ENCODE results near the gene ZSCAN30. TPM values are rescaled to one million over a fixed set of nuclear protein-coding genes. Genes with fewer than 3 reads are reported as not detected.
A peak's percentile ranks its signal among the peaks of the same experiment; 100 is the strongest.

The ZSCAN30 gene
- total and polyA plus RNA-seq, 2 donors (not counting 3 experiments of a cell fraction or from before 2014, with no cell fraction given), result 6.7 to 18.0 TPM

DNA sequence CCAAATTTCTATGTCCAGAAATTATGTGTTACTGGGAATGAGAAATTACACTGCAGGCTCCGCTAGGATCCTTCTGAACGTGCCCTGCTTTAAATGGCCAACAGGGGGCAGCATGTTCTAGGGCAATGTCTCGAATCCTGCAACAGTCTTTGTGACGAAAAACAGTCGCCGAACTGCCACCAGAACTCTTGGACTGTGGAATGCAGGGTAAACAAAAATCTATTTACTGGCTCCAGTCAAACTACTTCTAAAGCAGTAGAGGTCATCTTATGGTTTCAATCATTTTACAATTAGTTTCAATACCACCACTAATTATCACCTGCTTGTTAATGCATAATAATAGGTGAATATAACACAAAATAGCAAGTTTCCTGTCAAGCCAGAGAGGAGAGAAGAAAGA lies 59.0 kb downstream of the ZSCAN30 start:
- Histone ChIP-seq H3K9me1 (replicated peaks; ENCODE audit: control insufficient read depth, extremely low read depth, insufficient read depth, low read length) (no peaks in the 10 kb centered on the region), H4K20me1 (replicated peaks; ENCODE audit: control insufficient read depth, extremely low read depth, insufficient read depth, low read length) (no peaks in the 10 kb centered on the region), H3K9me3 (replicated peaks; ENCODE audit: control insufficient read depth, insufficient read depth, low read length) (no peaks in the 10 kb centered on the region), H3K4me3 (replicated peaks in 1 of 3; ENCODE audit: insufficient read depth in 1 of 3, low read depth in 1 of 3, low read length in 3 of 3) (no peak overlapping the region), H3K27me3 (ENCODE audit: control insufficient read depth in 2 of 2, insufficient read depth in 2 of 2, low read length in 2 of 2) (no peaks in the 10 kb centered on the region), H3K79me2 (ENCODE audit: control insufficient read depth, insufficient read depth, low read length) (no peaks in the 10 kb centered on the region), H3K36me3 (ENCODE audit: control insufficient read depth in 2 of 2, extremely low read depth in 1 of 2, insufficient read depth in 2 of 2, low read length in 2 of 2) (no peaks in the 10 kb centered on the region), H3K4me1 (ENCODE audit: control insufficient read depth, extremely low read depth, insufficient read depth, low read length) (no peaks in the 10 kb centered on the region), H3K4me2 (ENCODE audit: insufficient read depth, low read length) (peak overlapping the region; percentile 60), H3K9ac (replicated peaks; ENCODE audit: extremely low read depth, insufficient read depth, low read length) (no peak overlapping the region), H3K27ac (ENCODE audit: insufficient read depth, low read depth, low read length) (no peak overlapping the region), H2AFZ (ENCODE audit: low read depth, low read length) (peak overlapping the region; percentile 51)
- TF ChIP-seq CTCF (IDR thresholded peaks at IDR 0.05; ENCODE audit: extremely low read depth in 1 of 2, insufficient read depth in 1 of 2, low read depth in 1 of 2, low read length in 2 of 2) (peak; percentile 78 to 82), MYC (IDR thresholded peaks at IDR 0.05; ENCODE audit: low read depth, low read length) (no peak)
- ChIA-PET POLR2A (no interaction called here), CTCF (interaction anchor here (0.6 to 5.6 kb wide), 11 partner anchors 22 to 155 kb away, joined by 3 to 121 read pairs (median 5); partner anchors contain the start of gene ZNF24)
- dilution Hi-C loops (cut with MboI; ENCODE audit: extremely low pct_ligation_motif_present, low sequenced_read_pairs) (no loop called here), intact Hi-C loops (cut with micrococcal nuclease) (loop anchor here (1.0 to 10.0 kb wide), 8 partner anchors 60 to 724 kb away; partner anchors contain the start of genes GALNT1, INO80C and ZSCAN30)
- BruUV-seq (replicated peaks), result no TSS peak
- FAIRE-seq (peak; percentile 88), DNase-seq (ENCODE audit: low read depth, low spot score) (peak; percentile 79)

DNA sequence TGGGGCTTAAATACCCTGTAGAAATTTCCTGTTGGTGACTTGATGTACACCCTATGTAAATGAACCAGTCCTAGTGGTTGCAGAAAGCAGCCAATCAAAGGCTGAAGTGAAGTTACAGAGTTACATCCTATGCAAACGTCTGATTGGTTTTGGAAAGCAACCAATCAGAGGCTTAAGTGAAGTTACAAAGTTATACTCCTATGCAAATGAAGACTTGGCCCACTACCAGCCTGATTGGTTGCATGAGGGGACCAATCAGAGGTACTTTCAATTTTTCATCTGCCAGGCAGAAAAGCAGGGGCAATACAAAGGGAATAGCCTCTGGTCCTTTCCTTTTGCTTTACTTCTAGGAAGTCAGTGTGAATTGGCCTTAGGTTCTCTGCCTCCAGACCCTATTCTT lies 62.8 kb downstream of the ZSCAN30 start:
- Histone ChIP-seq H3K4me3 (replicated peaks in 1 of 3; ENCODE audit: insufficient read depth in 1 of 3, low read depth in 1 of 3, low read length in 3 of 3) (no peak overlapping the region), H4K20me1 (replicated peaks; ENCODE audit: control insufficient read depth, extremely low read depth, insufficient read depth, low read length) (no peaks in the 10 kb centered on the region), H2AFZ (ENCODE audit: low read depth, low read length) (no peak overlapping the region), H3K4me2 (ENCODE audit: insufficient read depth, low read length) (no peak overlapping the region), H3K9ac (replicated peaks; ENCODE audit: extremely low read depth, insufficient read depth, low read length) (no peak overlapping the region), H3K9me1 (replicated peaks; ENCODE audit: control insufficient read depth, extremely low read depth, insufficient read depth, low read length) (no peaks in the 10 kb centered on the region), H3K27me3 (ENCODE audit: control insufficient read depth in 2 of 2, insufficient read depth in 2 of 2, low read length in 2 of 2) (peaks cover 0 to 1% of the 10 kb centered on the region in 2 experiments), H3K27ac (ENCODE audit: insufficient read depth, low read depth, low read length) (no peak overlapping the region), H3K36me3 (ENCODE audit: control insufficient read depth in 2 of 2, extremely low read depth in 1 of 2, insufficient read depth in 2 of 2, low read length in 2 of 2) (no peaks in the 10 kb centered on the region), H3K79me2 (ENCODE audit: control insufficient read depth, insufficient read depth, low read length) (no peaks in the 10 kb centered on the region), H3K4me1 (ENCODE audit: control insufficient read depth, extremely low read depth, insufficient read depth, low read length) (no peaks in the 10 kb centered on the region), H3K9me3 (replicated peaks; ENCODE audit: control insufficient read depth, insufficient read depth, low read length) (no peaks in the 10 kb centered on the region)
- no TSS peak for BruUV-seq (replicated peaks)
- intact Hi-C loops (cut with micrococcal nuclease) (no loop called here), dilution Hi-C loops (cut with MboI; ENCODE audit: extremely low pct_ligation_motif_present, low sequenced_read_pairs) (no loop called here)
- ChIA-PET POLR2A (no interaction called here), CTCF (no interaction called here)
- TF ChIP-seq POLR2AphosphoS5 (IDR thresholded peaks at IDR 0.05; ENCODE audit: insufficient read depth, low read depth, low read length) (no peak), CTCF (IDR thresholded peaks at IDR 0.05; ENCODE audit: extremely low read depth in 1 of 2, insufficient read depth in 1 of 2, low read depth in 1 of 2, low read length in 2 of 2) (no peak), MAX (IDR thresholded peaks at IDR 0.05; ENCODE audit: insufficient read depth, insufficient read length) (no peak), GATA2 (IDR thresholded peaks at IDR 0.05; ENCODE audit: insufficient read depth, insufficient read length, low read depth, low read length) (no peak), JUN (IDR thresholded peaks at IDR 0.05; ENCODE audit: borderline replicate concordance, insufficient read depth, insufficient read length, low read depth) (no peak), MYC (IDR thresholded peaks at IDR 0.05; ENCODE audit: low read depth, low read length) (no peak), FOS (IDR thresholded peaks at IDR 0.05; ENCODE audit: borderline replicate concordance, insufficient read depth, low read length) (no peak), POLR2A (IDR thresholded peaks at IDR 0.05; ENCODE audit: low read depth, low read length) (no peak), EZH2 (IDR thresholded peaks at IDR 0.05; ENCODE audit: borderline replicate concordance, low read depth, low read length, severe bottlenecking) (no peak)
- FAIRE-seq (no peak), DNase-seq (ENCODE audit: low read depth, low spot score) (no peak)

Data from endothelial cell of umbilical vein (primary cell).